Measurements from ENCODE around the gene ANO6. TPM values are rescaled to one million over a fixed set of nuclear protein-coding genes. Genes with fewer than 3 reads are reported as not detected.

ANO6 gene
- polyA plus RNA-seq, 1 donor from 2014 or later, result 9.0 TPM

DNA sequence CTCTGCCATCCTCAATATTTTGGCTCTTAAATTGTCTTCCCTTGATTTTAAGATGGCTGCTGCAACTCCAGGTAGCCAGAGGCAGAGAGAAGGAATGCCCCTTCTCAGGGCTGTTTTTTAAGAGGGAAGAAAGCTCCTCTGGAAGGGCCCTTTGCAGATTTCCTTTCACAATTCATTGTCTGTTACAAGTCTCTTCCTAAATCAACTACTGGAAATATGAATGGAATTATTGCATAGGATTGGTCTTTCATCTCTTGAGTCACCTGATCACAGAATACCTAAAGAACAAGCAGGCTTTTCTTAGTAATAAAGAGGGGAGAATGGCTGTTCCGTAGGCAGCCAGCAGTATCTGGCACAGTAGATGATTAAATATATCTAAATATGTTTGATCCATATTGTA, 118.5 kb downstream of the ANO6 start:
- no peak overlapping the region for H3K27ac ChIP-seq (ENCODE audit: low read length)
- no peaks in the 10 kb centered on the region for H4K20me1 ChIP-seq (ENCODE audit: insufficient read depth)
- H3K4me2 ChIP-seq (ENCODE audit: low read length), result no peak overlapping the region

DNA sequence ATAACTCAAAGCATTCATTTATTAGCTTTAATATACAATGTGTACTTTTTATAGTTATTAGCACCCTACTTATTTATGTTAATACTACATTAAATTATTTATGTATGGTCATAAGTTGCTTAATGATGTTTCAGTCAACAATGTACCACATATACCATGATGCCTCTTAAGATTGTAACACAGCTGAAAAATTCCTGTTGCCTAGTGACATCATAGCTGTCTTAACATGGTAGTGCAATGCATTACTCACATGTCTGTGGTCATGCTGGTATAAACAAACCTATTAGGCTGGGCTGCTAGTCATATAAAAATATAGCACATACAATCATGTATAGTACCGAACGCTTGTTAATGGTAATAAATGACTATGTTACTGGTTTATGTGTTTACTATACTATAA, 120.4 kb downstream of the ANO6 start:
- no peak overlapping the region for H3K27ac ChIP-seq (ENCODE audit: low read length)
- no peaks in the 10 kb centered on the region for H4K20me1 ChIP-seq (ENCODE audit: insufficient read depth)
- H2AFZ ChIP-seq (ENCODE audit: low read depth, low read length), result no peak overlapping the region
- no peaks in the 10 kb centered on the region for H3K9me3 ChIP-seq (ENCODE audit: low read length)
- no peaks in the 10 kb centered on the region for H3K9me2 ChIP-seq (ENCODE audit: insufficient read depth, low read length)
- H3K36me3 ChIP-seq (ENCODE audit: insufficient read depth, low read length), result no peaks in the 10 kb centered on the region
- TF ChIP-seq TAF1 (IDR thresholded peaks at IDR 0.05; ENCODE audit: low read depth) (no peak), EP300 (conservative IDR thresholded peaks at IDR 0.05; ENCODE audit: poor library complexity, severe bottlenecking) (no peak), MXI1 (conservative IDR thresholded peaks at IDR 0.05; ENCODE audit: poor library complexity, severe bottlenecking) (no peak), SMC3 (conservative IDR thresholded peaks at IDR 0.05; ENCODE audit: poor library complexity) (no peak), RAD21 (conservative IDR thresholded peaks at IDR 0.05) (no peak), POLR2AphosphoS5 (IDR thresholded peaks at IDR 0.05) (no peak), EZH2 (IDR thresholded peaks at IDR 0.05; ENCODE audit: borderline replicate concordance, insufficient read depth, low read length, poor library complexity, severe bottlenecking) (no peak)
- TF ChIP-seq, protein P1, sequence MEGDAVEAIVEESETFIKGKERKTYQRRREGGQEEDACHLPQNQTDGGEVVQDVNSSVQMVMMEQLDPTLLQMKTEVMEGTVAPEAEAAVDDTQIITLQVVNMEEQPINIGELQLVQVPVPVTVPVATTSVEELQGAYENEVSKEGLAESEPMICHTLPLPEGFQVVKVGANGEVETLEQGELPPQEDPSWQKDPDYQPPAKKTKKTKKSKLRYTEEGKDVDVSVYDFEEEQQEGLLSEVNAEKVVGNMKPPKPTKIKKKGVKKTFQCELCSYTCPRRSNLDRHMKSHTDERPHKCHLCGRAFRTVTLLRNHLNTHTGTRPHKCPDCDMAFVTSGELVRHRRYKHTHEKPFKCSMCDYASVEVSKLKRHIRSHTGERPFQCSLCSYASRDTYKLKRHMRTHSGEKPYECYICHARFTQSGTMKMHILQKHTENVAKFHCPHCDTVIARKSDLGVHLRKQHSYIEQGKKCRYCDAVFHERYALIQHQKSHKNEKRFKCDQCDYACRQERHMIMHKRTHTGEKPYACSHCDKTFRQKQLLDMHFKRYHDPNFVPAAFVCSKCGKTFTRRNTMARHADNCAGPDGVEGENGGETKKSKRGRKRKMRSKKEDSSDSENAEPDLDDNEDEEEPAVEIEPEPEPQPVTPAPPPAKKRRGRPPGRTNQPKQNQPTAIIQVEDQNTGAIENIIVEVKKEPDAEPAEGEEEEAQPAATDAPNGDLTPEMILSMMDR (IDR thresholded peaks at IDR 0.05; ENCODE audit: poor library complexity, severe bottlenecking), result no peak
- TF ChIP-seq, protein P2, sequence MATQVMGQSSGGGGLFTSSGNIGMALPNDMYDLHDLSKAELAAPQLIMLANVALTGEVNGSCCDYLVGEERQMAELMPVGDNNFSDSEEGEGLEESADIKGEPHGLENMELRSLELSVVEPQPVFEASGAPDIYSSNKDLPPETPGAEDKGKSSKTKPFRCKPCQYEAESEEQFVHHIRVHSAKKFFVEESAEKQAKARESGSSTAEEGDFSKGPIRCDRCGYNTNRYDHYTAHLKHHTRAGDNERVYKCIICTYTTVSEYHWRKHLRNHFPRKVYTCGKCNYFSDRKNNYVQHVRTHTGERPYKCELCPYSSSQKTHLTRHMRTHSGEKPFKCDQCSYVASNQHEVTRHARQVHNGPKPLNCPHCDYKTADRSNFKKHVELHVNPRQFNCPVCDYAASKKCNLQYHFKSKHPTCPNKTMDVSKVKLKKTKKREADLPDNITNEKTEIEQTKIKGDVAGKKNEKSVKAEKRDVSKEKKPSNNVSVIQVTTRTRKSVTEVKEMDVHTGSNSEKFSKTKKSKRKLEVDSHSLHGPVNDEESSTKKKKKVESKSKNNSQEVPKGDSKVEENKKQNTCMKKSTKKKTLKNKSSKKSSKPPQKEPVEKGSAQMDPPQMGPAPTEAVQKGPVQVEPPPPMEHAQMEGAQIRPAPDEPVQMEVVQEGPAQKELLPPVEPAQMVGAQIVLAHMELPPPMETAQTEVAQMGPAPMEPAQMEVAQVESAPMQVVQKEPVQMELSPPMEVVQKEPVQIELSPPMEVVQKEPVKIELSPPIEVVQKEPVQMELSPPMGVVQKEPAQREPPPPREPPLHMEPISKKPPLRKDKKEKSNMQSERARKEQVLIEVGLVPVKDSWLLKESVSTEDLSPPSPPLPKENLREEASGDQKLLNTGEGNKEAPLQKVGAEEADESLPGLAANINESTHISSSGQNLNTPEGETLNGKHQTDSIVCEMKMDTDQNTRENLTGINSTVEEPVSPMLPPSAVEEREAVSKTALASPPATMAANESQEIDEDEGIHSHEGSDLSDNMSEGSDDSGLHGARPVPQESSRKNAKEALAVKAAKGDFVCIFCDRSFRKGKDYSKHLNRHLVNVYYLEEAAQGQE (IDR thresholded peaks at IDR 0.05; ENCODE audit: borderline replicate concordance), result no peak
- no peaks in the 10 kb centered on the region for H3K27me3 ChIP-seq (ENCODE audit: insufficient read depth, low read depth, low read length)
- no peaks in the 10 kb centered on the region for H3F3A ChIP-seq (ENCODE audit: insufficient read depth, low read length, poor library complexity, severe bottlenecking)
- H3K4me2 ChIP-seq (ENCODE audit: low read length), result no peak overlapping the region
- H3K4me3 ChIP-seq (ENCODE audit: low read length), result no peak overlapping the region
- no peaks in the 10 kb centered on the region for H3K79me2 ChIP-seq (replicated peaks; ENCODE audit: insufficient read depth, low read length)
- H3K9ac ChIP-seq (ENCODE audit: low read length), result no peak overlapping the region

More for the DNA sequence above, 118.5 kb downstream of the ANO6 start:
- Histone ChIP-seq H3K36me3 (ENCODE audit: insufficient read depth, low read length) (no peaks in the 10 kb centered on the region), H3F3A (ENCODE audit: insufficient read depth, low read length, poor library complexity, severe bottlenecking) (no peaks in the 10 kb centered on the region), H3K9ac (ENCODE audit: low read length) (no peak overlapping the region), H3K4me3 (ENCODE audit: low read length) (no peak overlapping the region), H2AFZ (ENCODE audit: low read depth, low read length) (no peak overlapping the region), H3K9me2 (ENCODE audit: insufficient read depth, low read length) (no peaks in the 10 kb centered on the region), H3K9me3 (ENCODE audit: low read length) (no peaks in the 10 kb centered on the region), H3K79me2 (replicated peaks; ENCODE audit: insufficient read depth, low read length) (no peaks in the 10 kb centered on the region), H3K27me3 (ENCODE audit: insufficient read depth, low read depth, low read length) (no peaks in the 10 kb centered on the region)
- no peak for TF ChIP-seq EP300 (conservative IDR thresholded peaks at IDR 0.05; ENCODE audit: poor library complexity, severe bottlenecking)
- TF ChIP-seq, protein P1 (IDR thresholded peaks at IDR 0.05; ENCODE audit: poor library complexity, severe bottlenecking), result no peak
- TF ChIP-seq SMC3 (conservative IDR thresholded peaks at IDR 0.05; ENCODE audit: poor library complexity), result no peak
- no peak for TF ChIP-seq MXI1 (conservative IDR thresholded peaks at IDR 0.05; ENCODE audit: poor library complexity, severe bottlenecking)
- no peak for TF ChIP-seq POLR2AphosphoS5 (IDR thresholded peaks at IDR 0.05)
- no peak for TF ChIP-seq TAF1 (IDR thresholded peaks at IDR 0.05; ENCODE audit: low read depth)
- TF ChIP-seq, protein P2 (IDR thresholded peaks at IDR 0.05; ENCODE audit: borderline replicate concordance), result no peak
- no peak for TF ChIP-seq EZH2 (IDR thresholded peaks at IDR 0.05; ENCODE audit: borderline replicate concordance, insufficient read depth, low read length, poor library complexity, severe bottlenecking)
- TF ChIP-seq RAD21 (conservative IDR thresholded peaks at IDR 0.05), result no peak
